Fibroblast of mammary gland (primary cell): ENCODE measurements around the gene RBM28.
A peak's percentile ranks its signal among the peaks of the same experiment; 100 is the strongest.

ENCODE experiments used
- DNase-seq: peaks from one replicate; pipeline ENCODE4 v3.0.0-alpha.2; 2010; ENCODE audit warnings: low read depth
- H3K4me3 ChIP-seq: 2 replicates; pipeline ENCODE4 v1.5.1; 2011; ENCODE audit warnings: low read depth, mild to moderate bottlenecking, low read length, moderate library complexity; ENCODE audit not compliant: control insufficient read depth
- TF ChIP-seq, protein P1 (sequence below): conservative IDR thresholded peaks from 2 replicates; pipeline ENCODE4 v1.5.1; 2011; ENCODE audit warnings: low read depth, low read length, inconsistent platforms; ENCODE audit not compliant: control insufficient read depth, insufficient read depth

The RBM28 gene

DNA sequence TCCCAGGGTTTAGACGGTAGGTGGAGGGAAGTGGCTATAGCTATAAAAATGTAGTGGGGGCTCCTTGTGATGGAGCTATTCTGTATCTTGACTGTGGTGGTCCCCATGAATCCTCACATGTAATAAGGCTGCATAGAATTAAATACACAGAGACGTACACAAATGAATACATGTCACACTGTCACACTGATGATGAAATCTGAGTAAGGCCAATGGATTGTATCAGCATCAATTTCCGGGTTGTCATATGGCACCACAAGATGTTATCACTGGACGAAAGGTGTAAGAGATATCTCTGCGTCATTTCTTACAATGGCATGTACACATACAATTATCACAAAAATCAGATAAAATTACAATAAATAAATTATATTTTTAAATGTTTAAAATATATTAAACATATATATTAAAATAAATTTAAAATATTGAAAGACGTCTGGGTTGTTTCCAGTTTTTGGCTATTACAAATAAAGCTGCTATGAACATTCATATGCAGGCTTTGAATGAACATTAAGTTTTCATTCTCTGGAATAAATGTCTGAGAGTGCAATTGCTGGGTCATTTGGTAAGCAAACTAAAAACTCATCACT lies 64.5 kb downstream of the RBM28 start:
- DNase-seq = no peak
- H3K4me3 ChIP-seq = no peak overlapping the region
- TF ChIP-seq, protein P1, sequence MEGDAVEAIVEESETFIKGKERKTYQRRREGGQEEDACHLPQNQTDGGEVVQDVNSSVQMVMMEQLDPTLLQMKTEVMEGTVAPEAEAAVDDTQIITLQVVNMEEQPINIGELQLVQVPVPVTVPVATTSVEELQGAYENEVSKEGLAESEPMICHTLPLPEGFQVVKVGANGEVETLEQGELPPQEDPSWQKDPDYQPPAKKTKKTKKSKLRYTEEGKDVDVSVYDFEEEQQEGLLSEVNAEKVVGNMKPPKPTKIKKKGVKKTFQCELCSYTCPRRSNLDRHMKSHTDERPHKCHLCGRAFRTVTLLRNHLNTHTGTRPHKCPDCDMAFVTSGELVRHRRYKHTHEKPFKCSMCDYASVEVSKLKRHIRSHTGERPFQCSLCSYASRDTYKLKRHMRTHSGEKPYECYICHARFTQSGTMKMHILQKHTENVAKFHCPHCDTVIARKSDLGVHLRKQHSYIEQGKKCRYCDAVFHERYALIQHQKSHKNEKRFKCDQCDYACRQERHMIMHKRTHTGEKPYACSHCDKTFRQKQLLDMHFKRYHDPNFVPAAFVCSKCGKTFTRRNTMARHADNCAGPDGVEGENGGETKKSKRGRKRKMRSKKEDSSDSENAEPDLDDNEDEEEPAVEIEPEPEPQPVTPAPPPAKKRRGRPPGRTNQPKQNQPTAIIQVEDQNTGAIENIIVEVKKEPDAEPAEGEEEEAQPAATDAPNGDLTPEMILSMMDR = no peak

DNA sequence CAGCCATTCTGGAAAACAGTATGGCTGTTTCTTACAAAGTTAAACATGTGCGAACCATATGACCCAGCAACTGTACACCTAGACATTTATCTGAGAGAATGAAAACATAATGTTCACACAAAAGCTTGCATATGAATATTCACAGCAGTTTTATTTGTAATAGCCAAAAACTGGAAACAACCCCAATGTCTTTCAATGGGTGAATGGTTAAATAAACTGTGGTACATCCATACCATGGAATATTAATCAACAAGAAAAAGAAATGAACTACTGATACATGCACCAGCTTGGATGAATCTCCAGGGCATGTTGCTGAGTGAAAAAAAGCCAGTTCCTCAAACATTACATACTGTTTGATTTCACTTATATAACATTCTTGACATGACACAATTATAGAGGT lies 65.3 kb downstream of the RBM28 start:
- TF ChIP-seq, protein P1 = no peak
- no peak overlapping the region for H3K4me3 ChIP-seq
- DNase-seq = no peak

DNA sequence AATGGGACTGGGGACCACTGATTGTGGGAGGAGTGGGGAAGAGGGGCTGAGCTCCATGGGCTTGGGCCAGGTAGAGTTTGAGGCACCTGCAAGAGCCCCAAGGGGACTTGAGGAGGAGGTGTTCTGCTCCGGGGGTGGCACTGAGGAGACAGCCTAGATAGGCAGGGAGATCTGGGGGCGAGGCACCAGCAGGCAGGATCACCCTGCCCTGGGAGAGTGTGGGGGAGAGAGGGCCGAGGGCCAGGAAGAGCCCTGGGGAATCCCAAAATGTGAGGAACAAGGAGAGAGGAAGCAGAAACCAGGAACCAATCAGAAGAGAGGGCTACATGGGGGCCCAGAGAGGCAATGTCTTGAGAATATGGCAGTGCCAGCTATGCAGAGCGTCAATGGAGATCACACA lies 68.0 kb downstream of the RBM28 start:
- TF ChIP-seq, protein P1 = no peak
- H3K4me3 ChIP-seq = no peak overlapping the region
- DNase-seq = no peak

DNA sequence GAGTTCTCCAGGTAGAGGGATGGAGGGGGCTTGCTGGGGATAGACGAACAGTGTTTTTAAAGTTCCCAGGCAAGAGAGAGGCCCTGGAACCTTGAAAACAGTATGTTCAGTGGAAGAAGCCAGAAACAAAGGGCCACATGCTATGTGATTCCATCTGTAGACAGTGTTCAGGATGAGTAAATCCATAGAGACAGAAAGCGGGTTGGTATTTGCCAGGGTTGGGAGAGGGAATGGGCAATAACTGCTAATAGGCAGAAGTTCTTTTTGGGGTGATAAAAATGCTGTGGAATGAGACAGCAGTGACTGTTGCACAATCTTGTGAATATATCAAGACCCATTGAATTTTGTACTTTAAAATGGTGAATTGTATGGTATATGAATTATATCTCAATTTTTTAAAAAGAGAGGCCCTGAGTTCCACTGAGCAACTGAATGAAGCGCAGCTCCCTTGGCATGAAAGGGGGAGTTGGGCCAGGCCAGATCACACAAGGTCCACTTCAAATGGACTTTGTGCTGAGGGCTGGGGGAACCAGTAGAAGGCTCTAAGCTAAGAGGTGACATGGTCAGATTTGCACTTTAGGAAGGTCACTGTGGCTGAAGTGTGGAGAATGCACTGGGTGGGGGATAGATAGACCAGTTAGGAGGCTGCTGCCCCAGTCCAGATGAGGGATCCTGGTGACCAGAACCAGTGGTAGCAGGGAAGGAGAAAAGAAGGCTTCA lies 68.7 kb downstream of the RBM28 start:
- TF ChIP-seq, protein P1 = no peak
- DNase-seq = no peak
- H3K4me3 ChIP-seq = no peak overlapping the region

DNA sequence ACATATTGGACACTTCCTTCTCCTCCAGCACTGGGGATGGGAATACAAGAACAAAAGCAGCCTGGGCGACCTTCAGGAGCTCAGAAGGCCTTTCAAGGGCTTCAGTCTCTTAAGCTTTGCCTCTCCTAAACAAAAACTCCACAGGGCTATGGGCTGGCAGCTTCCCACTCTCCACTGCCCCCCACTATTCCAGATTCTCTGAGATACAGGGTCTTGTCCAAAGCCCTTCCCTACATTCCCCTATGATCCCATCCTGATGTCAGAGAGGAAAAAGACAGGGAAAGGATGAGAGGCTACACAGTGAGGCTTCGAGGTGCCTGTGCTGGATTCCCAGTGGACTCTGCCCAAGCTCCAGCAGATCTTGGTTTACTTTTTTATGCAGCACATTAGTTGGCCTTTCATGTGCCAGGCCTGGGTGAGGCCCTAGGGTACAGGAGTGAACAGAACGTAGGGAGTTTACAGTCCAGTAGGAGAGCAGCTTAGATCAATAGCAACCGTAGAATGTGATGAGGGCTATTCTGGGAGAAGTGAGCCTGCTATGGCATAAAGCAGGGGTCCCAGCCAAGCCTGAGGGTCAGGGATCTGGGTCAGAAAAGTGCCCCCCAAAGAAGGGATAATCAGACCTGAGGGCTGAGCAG lies 69.3 kb downstream of the RBM28 start:
- TF ChIP-seq, protein P1 = no peak
- H3K4me3 ChIP-seq = no peak overlapping the region
- no peak for DNase-seq

DNA sequence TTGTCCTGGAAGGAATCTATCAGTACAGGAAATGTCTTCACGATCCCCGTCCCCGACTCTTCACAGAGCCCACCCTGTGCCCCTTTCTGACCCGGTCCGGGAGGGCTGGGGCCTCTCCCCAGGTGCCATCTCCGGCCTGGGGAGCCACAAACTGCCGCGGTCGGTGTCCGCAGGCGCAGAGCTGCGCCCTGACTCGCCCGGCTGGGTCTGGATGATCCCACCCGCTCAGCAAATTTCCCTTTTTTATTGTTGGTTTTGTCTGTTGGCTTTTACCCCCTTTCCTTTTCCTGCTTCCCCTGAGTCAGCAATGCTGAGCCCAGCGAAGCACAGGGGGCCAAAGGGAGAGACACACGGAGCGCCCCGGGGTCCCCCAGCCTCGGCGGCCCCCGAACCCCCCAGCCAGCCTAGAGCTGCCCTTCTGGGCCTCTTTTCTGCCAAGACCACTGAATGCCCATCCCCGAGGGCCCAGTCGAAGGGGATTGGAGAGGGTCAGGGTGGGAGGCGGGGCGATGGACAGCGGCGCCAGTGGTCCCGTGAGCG lies 71.7 kb downstream of the RBM28 start:
- DNase-seq = no peak
- peak overlapping the region; percentile 24 for H3K4me3 ChIP-seq
- TF ChIP-seq, protein P1 = no peak
